Measurements from ENCODE around the gene PLEKHG4B.

PLEKHG4B gene

DNA sequence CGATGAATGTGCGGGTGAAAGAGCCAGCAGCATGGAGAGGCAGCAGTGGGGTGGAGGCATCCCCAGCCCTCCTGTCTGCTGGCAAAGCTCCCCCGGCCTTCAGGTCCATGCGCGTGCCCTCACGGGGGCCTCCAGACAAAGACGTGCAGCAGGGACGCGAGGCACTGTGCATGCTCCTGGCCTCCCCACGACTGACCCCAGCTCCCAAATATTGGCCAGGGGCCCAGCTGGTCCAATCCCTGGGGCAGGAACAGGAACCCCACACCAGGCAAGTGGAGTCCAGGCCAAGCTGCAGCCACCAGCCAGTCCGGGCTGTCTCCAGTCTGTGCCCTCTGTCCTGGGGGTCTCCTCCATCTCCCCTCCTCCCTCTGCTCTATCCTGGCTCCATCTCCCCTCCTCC, 65.8 kb downstream of the PLEKHG4B start:
- H3K4me3 ChIP-seq (ENCODE audit: low read depth, low read length), result no peak overlapping the region
- no peak for DNase-seq (ENCODE audit: low read depth)
- TF ChIP-seq, protein P1, sequence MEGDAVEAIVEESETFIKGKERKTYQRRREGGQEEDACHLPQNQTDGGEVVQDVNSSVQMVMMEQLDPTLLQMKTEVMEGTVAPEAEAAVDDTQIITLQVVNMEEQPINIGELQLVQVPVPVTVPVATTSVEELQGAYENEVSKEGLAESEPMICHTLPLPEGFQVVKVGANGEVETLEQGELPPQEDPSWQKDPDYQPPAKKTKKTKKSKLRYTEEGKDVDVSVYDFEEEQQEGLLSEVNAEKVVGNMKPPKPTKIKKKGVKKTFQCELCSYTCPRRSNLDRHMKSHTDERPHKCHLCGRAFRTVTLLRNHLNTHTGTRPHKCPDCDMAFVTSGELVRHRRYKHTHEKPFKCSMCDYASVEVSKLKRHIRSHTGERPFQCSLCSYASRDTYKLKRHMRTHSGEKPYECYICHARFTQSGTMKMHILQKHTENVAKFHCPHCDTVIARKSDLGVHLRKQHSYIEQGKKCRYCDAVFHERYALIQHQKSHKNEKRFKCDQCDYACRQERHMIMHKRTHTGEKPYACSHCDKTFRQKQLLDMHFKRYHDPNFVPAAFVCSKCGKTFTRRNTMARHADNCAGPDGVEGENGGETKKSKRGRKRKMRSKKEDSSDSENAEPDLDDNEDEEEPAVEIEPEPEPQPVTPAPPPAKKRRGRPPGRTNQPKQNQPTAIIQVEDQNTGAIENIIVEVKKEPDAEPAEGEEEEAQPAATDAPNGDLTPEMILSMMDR (IDR thresholded peaks at IDR 0.05; ENCODE audit: control insufficient read depth, extremely low read depth, insufficient read depth), result no peak

DNA sequence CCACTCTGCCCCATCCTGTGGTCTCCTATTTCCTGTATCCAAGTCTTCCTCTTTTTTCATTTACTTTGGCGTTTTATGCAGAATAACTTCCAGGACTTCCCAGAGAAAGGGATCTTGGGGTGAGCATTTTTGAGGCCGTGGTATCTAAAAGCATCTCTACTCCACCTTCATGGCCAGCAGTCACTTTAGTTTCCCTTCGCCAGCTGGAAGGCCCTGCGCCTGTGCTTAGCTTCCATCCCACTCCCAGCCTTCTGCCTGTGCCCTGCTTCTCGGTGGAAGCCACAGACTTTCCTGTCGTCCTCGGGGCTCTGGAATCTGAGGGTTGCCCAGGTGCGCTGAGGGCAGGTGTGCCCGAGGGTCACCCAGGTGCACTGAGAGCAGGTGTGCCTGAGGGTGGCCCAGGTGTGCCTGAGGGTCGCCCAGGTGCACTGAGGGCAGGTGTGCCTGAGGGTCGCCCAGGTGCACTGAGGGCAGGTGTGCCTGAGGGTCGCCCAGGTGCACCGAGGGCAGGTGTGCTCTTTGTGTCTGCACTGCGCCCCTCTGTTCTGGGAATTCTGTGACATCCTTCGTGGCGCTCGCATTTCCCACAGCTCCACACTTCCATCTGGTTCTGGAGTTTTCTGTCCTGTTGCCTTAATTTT, 67.0 kb downstream of the PLEKHG4B start:
- no peak for DNase-seq (ENCODE audit: low read depth)
- TF ChIP-seq, protein P1 (IDR thresholded peaks at IDR 0.05; ENCODE audit: control insufficient read depth, extremely low read depth, insufficient read depth), result no peak
- H3K4me3 ChIP-seq (ENCODE audit: low read depth, low read length), result no peak overlapping the region

DNA sequence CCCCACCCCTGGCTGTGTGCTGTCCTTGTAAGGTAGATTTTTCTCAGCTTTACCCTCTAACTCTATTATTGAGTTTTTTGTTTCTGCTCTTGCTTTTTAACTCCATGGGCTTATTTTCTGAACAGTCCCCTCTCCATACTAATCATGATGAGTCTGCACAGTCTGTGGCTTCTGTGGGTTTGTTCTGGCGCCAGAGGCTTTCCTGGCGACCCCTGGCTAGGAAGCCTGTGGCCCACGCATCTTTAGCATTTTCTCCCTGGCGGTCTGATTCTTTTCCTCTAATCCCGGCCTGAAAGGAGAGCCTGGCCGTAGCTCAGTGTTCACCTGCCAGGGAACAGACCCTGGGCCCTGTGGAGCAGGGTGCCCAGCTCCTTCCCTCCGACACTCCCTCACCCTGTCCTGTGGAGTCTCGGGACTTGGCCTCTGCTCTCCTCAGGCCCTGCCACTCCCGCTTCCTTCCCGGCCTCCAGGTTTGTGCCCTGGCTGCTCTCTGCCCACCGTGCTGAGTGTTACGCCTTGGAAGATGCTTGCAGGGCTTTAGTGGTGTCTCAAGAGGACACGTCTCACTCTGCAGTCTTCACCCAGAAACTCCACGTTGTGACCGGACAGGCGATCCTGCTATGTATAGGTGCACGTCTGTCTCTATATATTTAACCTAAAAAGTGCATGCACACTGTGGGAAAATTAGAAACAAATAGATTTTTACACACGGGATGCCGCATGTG, 67.6 kb downstream of the PLEKHG4B start:
- TF ChIP-seq, protein P1 (IDR thresholded peaks at IDR 0.05; ENCODE audit: control insufficient read depth, extremely low read depth, insufficient read depth), result no peak
- no peak for DNase-seq (ENCODE audit: low read depth)
- H3K4me3 ChIP-seq (ENCODE audit: low read depth, low read length), result no peak overlapping the region

DNA sequence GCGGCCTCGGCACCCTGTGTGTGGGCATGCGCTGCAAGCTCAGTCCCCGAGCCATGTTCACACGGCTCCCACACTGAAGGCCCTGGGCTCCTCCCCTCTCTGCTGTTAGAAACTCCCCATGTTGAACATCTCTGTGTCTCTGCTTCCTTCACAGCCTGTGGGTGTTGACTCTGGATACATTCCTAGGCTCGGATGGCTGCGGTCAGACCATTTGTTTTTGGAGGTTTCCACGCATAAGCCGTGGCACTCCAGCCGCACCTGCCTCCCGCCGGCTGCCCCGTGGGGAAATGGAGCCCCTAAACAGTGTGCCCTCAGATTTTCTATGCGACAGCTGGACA, 68.2 kb downstream of the PLEKHG4B start:
- H3K4me3 ChIP-seq (ENCODE audit: low read depth, low read length), result no peak overlapping the region
- no peak for DNase-seq (ENCODE audit: low read depth)
- TF ChIP-seq, protein P1 (IDR thresholded peaks at IDR 0.05; ENCODE audit: control insufficient read depth, extremely low read depth, insufficient read depth), result no peak

DNA sequence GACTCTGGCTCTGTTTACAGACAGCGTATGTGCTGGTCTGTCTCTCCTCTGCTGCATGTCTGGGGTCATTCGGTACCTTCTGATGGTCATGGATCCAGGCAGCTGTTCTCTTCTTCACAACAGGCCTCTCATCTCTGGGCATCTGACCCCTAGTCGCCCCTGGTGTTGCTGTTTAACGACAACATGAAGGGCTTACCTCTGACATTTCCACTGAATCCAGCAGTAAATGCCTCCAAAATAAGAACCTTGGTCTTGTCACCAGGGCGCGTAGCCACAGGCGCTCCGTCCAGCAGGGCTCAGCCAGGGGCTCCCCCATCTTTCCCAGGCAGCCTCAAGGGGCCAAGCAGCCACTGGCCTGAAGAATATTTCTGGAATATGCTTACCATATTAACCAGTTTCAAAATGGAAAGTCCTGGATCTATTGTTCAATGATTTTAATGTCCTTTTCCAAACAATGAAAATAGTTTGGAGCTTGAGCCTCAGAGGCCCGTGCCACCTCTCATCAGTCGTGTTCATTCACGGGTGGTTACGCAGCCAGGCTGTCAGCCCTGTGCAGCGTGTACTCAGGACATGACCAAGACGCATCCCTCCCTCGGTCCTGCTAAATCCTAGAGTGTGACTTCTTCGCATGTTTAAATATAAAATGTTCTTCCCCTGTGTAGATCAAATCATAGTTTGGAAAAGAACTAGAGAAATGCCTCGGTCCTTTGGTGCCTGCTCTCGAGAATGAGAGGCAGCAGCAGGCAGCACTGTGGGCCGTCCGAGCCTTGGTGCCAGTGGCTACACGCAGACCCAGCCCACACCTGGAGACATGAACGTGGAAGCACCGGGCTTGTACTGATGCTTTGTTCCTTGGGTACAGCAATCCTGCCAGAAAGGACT, 69.2 kb downstream of the PLEKHG4B start:
- DNase-seq (ENCODE audit: low read depth), result no peak
- H3K4me3 ChIP-seq (ENCODE audit: low read depth, low read length), result no peak overlapping the region
- TF ChIP-seq, protein P1 (IDR thresholded peaks at IDR 0.05; ENCODE audit: control insufficient read depth, extremely low read depth, insufficient read depth), result no peak

DNA sequence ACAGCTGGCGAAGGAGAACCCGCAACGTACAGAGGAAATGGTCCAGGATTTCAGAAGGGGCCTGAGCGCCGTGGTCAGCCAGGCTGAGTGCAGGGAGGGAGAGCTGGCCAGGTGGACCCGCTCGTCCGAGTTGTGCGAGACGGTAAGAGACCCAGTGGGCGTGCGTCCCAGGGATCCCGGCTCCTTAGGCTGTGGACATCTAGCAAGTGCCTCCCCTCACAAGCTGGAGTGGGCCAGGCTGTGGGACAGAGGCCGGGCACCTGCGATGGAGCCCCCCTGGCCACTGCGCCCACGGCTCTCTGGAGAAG, 69.8 kb downstream of the PLEKHG4B start:
- H3K4me3 ChIP-seq (ENCODE audit: low read depth, low read length), result no peak overlapping the region
- TF ChIP-seq, protein P1 (IDR thresholded peaks at IDR 0.05; ENCODE audit: control insufficient read depth, extremely low read depth, insufficient read depth), result no peak
- no peak for DNase-seq (ENCODE audit: low read depth)
